HPDE6-E6E7 (cell line): ENCODE data around the gene FBXO36.

Source experiments
- DNase-seq: peaks from one replicate; pipeline ENCODE4 v3.0.0; 2011; ENCODE audit warnings: missing footprints; ENCODE audit errors: extremely low spot score

Gene FBXO36

GRCh38 chr2:229970406-229970805 is 48.1 kb downstream of the FBXO36 start:
- no peak for DNase-seq

DNA sequence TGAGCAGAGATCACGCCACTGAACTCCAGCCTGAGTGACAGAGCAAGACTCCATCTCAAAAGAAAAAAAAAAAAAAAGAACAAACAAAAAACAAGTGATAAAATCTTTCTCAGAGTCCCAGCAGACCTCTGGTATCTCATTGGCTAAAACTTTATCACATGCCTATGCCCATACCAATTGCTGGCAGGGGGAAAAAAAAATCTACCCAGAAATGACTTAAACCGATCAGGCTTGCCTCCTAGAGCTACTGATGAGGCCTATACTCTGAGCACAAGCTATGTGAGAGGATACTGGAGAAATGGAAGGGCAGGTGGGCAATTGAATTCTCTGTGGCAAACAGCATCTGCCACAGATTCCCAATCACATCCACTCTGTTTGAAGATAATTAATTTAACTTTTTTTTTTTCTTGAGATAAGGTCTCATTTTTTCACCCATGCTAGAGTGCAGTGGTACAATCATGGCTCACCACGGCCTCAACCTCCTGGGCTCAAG is 49.0 kb downstream of the FBXO36 start:
- no peak for DNase-seq

DNA sequence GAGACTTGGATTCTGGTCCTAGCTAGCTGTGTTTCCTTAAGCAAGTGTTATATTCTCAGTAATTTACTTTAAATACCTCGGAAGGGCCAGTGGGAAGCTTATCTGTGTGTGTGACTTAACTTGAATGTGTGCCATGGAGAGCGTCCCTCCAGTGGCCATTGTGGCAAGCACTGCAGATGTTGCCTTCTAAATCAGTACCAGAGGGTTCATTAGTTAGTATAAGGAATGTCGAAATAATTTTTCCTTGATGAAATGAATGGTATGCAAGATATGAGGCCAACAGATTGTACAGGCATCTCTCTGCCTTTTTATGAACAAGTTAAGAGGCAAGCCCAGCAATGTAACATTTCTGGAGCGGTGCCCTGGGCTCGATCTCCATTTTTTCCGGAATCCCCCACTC is 52.0 kb downstream of the FBXO36 start:
- no peak for DNase-seq

GRCh38 chr2:229980431-229981184 is 58.3 kb downstream of the FBXO36 start:
- peak; percentile 72 for DNase-seq

GRCh38 chr2:229993236-229993635 is 70.9 kb downstream of the FBXO36 start:
- no peak for DNase-seq

- DNase-seq, result no peak
Measured at GRCh38 chr2:229996320-229996719, 74.0 kb downstream of the FBXO36 start.

DNA sequence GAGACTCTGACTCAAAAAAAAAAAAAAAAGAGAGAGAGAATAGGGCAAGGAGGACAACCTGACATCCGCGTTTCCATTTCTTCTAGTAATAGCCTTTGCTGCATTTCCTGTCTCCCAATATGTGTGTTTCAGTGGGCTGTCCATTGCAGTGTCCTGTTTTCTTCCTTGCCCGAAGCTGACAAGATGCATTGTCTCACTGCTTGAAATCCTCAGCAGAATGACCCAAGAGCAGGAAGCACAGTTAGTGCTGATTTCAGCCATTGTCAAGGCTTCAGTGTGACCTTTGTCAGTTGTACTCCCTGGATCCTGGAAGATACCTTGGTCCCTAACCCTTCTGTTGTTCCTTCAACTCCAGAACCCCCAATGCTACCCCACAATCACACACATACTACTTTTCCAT is 75.3 kb downstream of the FBXO36 start:
- DNase-seq, result no peak

DNA sequence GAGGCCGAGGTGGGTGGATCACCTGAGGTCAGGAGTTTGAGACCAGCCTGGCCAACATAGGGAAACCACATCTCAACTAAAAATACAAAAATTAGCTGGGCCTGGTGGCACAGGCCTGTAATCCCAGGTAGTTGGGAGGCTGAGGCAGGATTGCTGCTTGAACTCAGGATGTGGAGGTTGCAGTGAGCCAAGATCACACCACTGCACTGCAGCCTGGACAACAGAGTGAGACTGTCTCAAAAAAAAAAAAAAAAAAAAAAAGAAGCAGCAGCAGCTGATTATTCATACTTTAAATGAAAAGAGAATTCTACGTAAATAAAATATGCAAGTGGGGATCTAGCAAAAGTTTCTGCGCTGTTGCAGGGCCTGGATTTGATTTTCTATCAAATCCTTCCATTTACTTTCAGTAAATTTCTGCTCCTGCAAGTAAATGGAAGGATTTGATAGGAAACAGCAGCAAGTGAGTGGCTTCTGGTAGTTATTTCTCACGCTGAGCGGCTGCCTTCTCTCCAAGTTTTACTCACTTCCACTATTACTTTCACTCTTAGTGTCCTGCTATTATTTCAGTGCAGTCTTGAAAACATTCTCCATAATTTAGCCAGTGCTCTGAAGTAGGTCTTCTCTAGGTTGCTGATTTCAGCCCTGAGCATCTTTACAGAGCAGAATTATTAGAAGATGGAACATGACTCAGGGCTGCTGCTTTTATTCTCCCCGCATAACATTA is 78.0 kb downstream of the FBXO36 start:
- no peak for DNase-seq

- peak; percentile 41 for DNase-seq
Measured at GRCh38 chr2:230007931-230008707, 85.8 kb downstream of the FBXO36 start.

- no peak for DNase-seq
Measured at GRCh38 chr2:230008708-230009066, 86.4 kb downstream of the FBXO36 start.

GRCh38 chr2:230010501-230010900 is 88.2 kb downstream of the FBXO36 start:
- DNase-seq, result no peak

DNA sequence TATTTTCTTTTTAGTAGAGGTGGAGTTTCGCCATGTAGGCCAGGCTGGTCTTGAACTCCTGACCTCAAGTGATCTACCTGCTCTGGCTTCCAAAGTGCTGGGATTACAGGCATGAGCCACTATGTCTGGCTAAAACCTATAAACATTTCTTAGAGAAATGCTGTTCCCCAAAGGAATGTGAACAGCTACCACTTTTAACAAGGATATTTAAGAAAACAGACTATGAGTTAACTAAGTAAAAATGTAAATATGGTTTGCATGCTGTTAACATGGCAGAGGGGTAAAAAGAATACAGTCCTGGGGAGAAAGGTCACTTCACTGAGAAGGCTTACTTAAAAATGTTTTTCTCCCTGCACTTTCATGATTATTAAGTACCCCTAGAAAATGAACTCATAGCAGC is 89.3 kb downstream of the FBXO36 start:
- no peak for DNase-seq

DNA sequence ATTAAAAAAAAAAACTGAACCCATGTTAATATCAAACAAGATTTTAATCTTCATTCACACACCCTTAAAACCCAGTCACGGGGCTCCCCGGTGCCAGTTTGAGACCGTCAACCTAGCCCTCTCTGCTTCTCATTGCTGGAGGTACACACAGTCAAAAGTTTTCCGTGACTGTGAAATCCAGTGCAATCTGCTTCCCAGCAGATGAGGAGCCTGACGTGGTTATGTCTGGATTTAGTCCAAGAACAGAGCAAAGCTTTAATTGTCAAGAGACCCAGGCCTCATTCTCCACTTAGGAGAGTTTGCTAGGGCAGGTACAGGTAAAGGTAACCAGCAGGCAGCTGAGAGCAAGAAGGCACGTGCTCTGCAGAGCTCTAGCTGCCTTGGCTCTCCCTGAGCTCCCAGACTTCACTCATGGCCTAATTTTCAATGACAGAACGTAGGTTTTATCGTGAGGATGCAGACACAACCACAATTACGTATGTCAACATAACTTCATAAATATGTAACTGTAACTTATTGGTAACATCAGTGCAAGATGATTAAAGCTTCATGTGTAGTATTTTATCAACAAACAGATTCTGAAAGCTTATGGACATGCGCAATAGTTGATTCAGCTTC is 90.1 kb downstream of the FBXO36 start:
- DNase-seq, result no peak

- no peak for DNase-seq
Measured at GRCh38 chr2:230016844-230017243, 94.5 kb downstream of the FBXO36 start.

- DNase-seq, result peak; percentile 34
Measured at GRCh38 chr2:230018153-230018552, 95.8 kb downstream of the FBXO36 start.

GRCh38 chr2:230019742-230020141 is 97.4 kb downstream of the FBXO36 start:
- no peak for DNase-seq

GRCh38 chr2:230023313-230023712 is 101.0 kb downstream of the FBXO36 start:
- no peak for DNase-seq

DNA sequence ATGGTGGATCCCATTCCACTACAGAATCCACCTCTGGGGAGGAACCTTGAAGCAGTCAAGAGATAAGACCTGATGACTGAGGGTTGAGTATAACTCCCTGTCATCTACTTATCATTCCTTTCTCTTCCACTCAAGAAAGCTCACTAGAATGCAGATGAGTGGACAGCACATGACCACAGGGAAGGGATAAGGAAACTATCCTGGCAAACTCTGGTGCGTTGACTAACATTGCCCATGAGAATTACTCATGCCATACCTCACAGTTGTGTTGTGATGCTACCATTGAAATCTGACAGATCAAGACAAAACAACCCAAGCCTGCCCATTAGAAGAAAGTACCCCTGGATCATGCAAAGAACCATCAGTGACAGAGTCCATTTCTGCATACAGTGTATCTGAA is 119.9 kb downstream of the FBXO36 start:
- no peak for DNase-seq

DNA sequence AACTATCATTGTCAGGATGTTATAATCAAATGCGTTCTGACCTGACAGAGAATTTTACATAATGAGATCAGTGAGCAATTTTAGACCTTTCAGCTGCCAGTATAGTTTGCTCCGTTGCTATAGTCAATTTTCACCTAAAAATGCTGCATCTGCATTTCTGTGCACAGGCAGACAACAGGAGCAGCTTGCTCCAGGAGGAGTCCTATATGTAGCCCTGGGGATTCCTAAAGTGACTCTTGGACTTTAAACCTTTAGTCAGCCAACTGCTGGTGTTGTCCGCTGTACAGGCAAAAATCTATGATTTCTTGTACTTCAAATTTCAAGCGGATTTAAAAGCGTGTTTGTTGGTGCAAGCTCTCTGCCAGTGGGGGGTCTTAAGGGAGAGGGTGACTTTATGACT is 120.7 kb downstream of the FBXO36 start:
- DNase-seq, result no peak

DNA sequence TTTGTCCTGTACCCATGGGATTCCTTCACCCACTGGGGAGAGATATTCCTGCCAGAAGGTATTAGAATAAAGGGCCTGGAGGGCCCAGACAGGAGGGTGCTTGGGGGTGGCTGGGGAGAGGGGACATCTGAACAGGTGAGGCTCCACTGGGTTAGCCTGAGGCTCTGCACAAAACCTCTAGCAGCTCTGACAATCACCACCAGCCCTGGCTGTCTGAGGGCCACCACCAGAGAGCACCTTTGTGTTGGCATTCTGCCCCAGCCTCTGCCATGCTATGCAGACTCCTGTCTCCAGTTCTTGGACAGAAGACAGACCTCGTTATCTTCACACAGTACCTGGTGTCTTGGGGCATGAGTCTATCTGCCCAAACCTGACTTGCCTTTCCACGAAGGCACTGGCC is 121.2 kb downstream of the FBXO36 start:
- DNase-seq, result no peak

DNA sequence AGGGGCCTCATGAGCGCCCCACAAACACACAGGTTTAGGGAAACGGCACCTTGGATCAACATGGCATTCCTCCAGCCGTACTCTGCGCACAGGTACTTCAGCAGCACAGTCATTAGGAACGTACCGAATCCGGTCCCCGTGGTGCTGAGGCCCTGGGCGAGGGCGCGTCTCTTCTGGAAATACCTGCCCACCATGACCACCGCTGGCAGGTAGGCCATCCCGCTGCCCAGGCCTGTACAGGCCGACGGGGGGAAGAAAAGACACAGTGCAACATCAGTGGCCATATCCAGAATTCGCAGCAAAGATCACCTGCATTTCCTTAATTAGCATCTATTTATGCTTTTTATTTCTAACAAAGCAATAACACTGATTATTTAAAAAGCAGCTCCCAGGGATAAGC is 124.2 kb downstream of the FBXO36 start:
- no peak for DNase-seq
